ENCODE measurements around the gene TRAPPC2L. TPM values are rescaled to one million over a fixed set of nuclear protein-coding genes. Genes with fewer than 3 reads are reported as not detected.

TRAPPC2L gene
- total and polyA plus RNA-seq, 2 experiments from 2014 or later, result 58.7 to 215 TPM

DNA sequence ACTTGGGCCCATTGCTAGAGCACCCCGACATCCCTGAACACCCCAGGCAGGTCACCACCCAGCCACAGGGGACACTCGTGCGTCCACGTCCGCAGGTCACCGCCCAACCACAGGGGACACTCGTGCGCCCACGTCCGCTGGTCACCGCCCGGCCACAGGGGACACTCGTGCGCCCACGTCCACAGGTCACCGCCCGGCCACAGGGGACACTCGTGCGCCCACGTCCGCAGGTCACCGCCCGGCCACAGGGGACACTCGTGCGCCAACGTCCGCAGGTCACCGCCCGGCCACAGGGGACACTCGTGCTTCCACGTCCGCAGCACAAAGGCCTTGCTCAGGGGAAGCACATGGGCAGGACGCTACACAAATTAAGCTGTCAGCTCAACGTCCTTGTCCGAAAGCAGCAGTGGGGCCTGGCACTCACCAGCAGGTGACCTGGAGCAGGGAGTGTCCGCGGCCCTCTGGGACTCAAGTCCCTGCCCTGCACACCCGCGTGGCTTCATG lies 17.8 kb upstream of the TRAPPC2L start:
- Histone ChIP-seq H4K20me1 (ENCODE audit: insufficient read depth, poor library complexity, severe bottlenecking) (no peaks in the 10 kb centered on the region), H3K27ac (no peak overlapping the region), H3K9me3 (ENCODE audit: low read depth) (no peaks in the 10 kb centered on the region), H3K36me3 (replicated peaks; ENCODE audit: insufficient read depth, low read depth) (no peaks in the 10 kb centered on the region), H3K79me2 (no peaks in the 10 kb centered on the region), H3K4me1 (ENCODE audit: insufficient read depth) (no peaks in the 10 kb centered on the region), H2AFZ (no peak overlapping the region), H3K4me2 (no peak overlapping the region), H3K4me3 (no peak overlapping the region), H3K27me3 (no peaks in the 10 kb centered on the region), H3K9me2 (replicated peaks; ENCODE audit: insufficient read depth) (no peaks in the 10 kb centered on the region)
- WGBS (ENCODE audit: low lambda C conversion rate, missing lambda C conversion rate), result 97% methylated on average over 24 of the region's 39 CpGs
- TF ChIP-seq, protein P1, sequence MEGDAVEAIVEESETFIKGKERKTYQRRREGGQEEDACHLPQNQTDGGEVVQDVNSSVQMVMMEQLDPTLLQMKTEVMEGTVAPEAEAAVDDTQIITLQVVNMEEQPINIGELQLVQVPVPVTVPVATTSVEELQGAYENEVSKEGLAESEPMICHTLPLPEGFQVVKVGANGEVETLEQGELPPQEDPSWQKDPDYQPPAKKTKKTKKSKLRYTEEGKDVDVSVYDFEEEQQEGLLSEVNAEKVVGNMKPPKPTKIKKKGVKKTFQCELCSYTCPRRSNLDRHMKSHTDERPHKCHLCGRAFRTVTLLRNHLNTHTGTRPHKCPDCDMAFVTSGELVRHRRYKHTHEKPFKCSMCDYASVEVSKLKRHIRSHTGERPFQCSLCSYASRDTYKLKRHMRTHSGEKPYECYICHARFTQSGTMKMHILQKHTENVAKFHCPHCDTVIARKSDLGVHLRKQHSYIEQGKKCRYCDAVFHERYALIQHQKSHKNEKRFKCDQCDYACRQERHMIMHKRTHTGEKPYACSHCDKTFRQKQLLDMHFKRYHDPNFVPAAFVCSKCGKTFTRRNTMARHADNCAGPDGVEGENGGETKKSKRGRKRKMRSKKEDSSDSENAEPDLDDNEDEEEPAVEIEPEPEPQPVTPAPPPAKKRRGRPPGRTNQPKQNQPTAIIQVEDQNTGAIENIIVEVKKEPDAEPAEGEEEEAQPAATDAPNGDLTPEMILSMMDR (IDR thresholded peaks at IDR 0.05; ENCODE audit: poor library complexity), result no peak
- TF ChIP-seq EZH2 (IDR thresholded peaks at IDR 0.05; ENCODE audit: borderline replicate concordance), result no peak
- no peak for TF ChIP-seq EZH2phosphoT487 (IDR thresholded peaks at IDR 0.05; ENCODE audit: low read depth, severe bottlenecking, unreplicated experiment)
- no peak for DNase-seq (ENCODE audit: low spot score)

DNA sequence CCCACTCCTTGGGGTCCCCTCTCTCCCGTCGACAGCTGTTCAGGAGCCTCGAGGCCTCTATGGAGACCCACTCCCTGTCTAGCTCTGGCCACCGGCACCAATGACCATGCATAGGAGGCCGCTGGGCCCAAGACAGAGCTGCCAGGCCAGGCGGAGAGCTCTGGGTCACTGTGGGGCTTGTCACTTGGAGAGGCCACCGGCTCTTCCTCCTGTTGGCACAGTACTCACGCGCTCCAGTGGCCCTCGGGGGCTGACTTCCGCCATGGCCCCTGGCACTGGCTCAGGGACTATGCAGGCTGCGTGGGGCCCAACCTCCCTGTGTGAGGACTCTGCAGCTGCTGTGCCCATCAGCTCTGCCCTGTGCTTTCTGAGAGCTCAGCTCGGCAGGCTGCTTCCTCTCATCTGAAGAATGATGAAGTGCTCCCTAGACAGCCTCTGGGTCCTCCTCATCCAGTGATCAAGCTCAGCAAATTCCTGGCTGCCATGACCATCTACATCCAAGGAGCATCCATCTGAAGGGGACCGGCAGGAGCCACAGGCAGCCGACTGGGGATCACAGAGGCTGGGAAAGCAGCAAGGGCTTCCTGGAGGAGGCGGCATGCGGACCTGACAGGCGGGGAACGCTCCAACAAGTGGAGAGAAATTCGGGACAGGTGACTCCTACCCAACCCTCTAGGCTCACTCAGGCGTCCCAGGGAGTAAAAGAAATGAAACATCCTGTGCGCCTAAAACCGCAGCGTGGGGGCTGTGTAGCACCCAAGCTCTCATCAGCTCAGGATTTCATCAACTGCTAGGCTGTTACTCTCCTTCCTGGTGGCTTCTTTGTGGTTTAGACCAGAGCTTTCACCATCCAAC lies 17.0 kb upstream of the TRAPPC2L start:
- Histone ChIP-seq H3K36me3 (replicated peaks; ENCODE audit: insufficient read depth, low read depth) (no peaks in the 10 kb centered on the region), H3K9me2 (replicated peaks; ENCODE audit: insufficient read depth) (no peaks in the 10 kb centered on the region)
- whole genome bisulfite sequencing (ENCODE audit: low lambda C conversion rate, missing lambda C conversion rate), result 97% methylated on average over 24 of the region's 24 CpGs

DNA sequence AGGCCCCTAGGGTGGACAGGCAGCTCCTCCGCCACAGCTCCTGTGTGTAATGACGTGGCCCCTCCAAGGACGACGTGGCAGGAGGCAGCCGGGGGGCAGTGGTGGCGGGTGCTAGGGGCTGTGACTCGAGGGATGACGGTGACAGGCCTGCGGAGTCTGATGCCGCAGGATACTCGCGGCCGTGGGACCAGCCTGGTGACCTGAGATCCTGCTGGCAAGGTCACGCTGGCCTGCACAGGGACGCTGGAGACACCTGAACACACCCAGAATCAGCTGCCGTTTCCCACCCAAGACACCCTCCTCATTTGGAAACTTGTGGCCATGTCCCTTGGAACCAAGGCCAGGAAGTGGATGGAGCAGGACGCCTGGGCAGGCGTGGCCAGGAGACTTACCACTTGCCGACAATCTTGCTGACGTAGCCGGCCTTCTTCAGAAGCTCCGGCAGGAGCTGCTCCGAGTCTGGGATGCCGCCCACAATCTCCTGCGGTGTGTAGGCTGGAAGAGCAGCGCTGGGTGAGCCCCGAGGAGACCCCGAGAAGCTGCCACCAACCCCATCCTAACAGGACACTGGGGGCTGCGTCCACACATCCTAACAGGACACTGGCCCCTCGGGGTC lies 16.2 kb upstream of the TRAPPC2L start:
- Histone ChIP-seq H2AFZ (no peak overlapping the region), H3K4me3 (no peak overlapping the region), H3K4me1 (ENCODE audit: insufficient read depth) (no peaks in the 10 kb centered on the region), H3K4me2 (no peak overlapping the region), H3K27ac (no peak overlapping the region), H3K27me3 (no peaks in the 10 kb centered on the region), H3K36me3 (replicated peaks; ENCODE audit: insufficient read depth, low read depth) (no peaks in the 10 kb centered on the region), H3K9me2 (replicated peaks; ENCODE audit: insufficient read depth) (no peaks in the 10 kb centered on the region), H3K9me3 (ENCODE audit: low read depth) (no peaks in the 10 kb centered on the region), H3K79me2 (no peaks in the 10 kb centered on the region), H4K20me1 (ENCODE audit: insufficient read depth, poor library complexity, severe bottlenecking) (no peaks in the 10 kb centered on the region)
- no peak for DNase-seq (ENCODE audit: low spot score)
- WGBS (ENCODE audit: low lambda C conversion rate, missing lambda C conversion rate), result 96% methylated on average over 26 of the region's 30 CpGs
- TF ChIP-seq EZH2phosphoT487 (IDR thresholded peaks at IDR 0.05; ENCODE audit: low read depth, severe bottlenecking, unreplicated experiment), result no peak
- no peak for TF ChIP-seq EZH2 (IDR thresholded peaks at IDR 0.05; ENCODE audit: borderline replicate concordance)
- TF ChIP-seq, protein P1 (IDR thresholded peaks at IDR 0.05; ENCODE audit: poor library complexity), result no peak

More for the DNA sequence above, 17.0 kb upstream of the TRAPPC2L start:
- TF ChIP-seq EZH2phosphoT487 (IDR thresholded peaks at IDR 0.05; ENCODE audit: low read depth, severe bottlenecking, unreplicated experiment) (no peak), EZH2 (IDR thresholded peaks at IDR 0.05; ENCODE audit: borderline replicate concordance) (no peak)
- TF ChIP-seq, protein P1 (IDR thresholded peaks at IDR 0.05; ENCODE audit: poor library complexity), result no peak
- Histone ChIP-seq H3K79me2 (no peaks in the 10 kb centered on the region), H3K4me2 (no peak overlapping the region), H3K27ac (no peak overlapping the region), H3K4me3 (no peak overlapping the region), H2AFZ (no peak overlapping the region), H3K9me3 (ENCODE audit: low read depth) (no peaks in the 10 kb centered on the region), H3K4me1 (ENCODE audit: insufficient read depth) (no peaks in the 10 kb centered on the region), H4K20me1 (ENCODE audit: insufficient read depth, poor library complexity, severe bottlenecking) (no peaks in the 10 kb centered on the region), H3K27me3 (no peaks in the 10 kb centered on the region)
- no peak for DNase-seq (ENCODE audit: low spot score)

Measured in hepatocyte (in vitro differentiated cells).